ENCODE data around the gene TMEM121B.

The TMEM121B gene

GRCh38 chr22:17086788-17087497, 34.2 kb downstream of the TMEM121B start:
- DNase-seq = no peak

DNA sequence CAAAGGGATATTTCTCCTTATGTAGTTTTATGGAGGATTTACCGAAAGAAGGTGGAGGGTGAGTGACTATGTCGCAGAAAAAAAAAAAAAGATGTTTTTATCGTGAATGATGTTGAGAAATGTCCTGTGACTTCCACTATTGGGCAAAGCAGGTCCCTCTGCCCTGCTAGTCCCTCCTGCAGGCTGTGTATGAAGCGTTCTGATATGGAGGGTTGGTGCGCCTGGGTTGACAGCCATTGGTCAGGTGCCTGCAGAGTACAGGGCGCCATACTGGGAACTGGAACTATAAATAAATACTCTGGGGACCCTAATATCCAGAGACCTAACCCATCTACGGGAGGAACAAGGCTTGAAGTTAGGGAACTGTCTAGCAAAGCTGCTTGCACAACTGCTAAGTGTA, 34.9 kb downstream of the TMEM121B start:
- peak; percentile 27 for DNase-seq

DNA sequence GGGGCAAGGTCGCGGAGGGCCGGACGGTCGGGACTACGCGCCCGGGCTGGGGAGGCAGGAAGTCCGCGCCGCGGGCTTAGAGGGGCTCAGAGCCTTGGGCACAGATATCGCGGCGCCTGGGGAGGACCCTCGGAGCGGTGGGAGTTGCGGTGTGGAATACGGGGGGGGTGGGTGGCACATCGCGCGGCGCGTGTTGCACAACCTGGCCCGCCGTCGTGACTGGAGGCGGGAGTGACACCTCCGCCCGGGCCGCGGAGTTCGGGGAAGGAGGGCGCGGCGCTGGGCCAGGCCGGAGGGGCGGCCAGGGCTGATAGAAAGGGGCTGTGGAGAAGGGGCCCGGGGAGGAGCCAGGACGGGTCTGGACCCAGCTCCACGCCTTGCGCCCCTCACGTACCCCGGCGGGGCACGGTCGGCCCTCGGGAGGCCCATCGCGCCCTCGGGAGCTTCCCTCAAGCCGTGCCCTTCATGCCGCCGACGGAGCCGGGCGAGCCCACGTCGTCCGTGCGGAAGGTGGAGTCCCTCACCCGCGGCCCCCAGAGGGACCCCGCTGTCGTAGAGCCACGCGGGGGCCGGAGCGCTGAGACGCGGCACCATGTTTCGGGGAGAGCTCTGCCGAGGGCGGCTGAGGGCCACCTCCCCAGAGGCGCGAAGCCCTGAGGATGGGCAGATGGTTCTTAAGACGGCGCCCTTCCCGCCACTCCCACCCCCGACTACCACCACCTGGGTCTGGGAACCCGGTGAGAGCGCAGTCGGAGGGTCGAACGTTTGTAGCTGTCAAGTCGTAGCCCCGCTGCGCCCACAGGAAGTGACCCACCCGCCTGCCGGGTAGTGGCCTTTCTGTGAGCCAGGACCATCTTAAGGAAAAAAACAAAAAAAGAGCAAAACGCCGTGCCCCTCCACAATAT, 35.6 kb downstream of the TMEM121B start:
- DNase-seq = peak; percentile 48

DNA sequence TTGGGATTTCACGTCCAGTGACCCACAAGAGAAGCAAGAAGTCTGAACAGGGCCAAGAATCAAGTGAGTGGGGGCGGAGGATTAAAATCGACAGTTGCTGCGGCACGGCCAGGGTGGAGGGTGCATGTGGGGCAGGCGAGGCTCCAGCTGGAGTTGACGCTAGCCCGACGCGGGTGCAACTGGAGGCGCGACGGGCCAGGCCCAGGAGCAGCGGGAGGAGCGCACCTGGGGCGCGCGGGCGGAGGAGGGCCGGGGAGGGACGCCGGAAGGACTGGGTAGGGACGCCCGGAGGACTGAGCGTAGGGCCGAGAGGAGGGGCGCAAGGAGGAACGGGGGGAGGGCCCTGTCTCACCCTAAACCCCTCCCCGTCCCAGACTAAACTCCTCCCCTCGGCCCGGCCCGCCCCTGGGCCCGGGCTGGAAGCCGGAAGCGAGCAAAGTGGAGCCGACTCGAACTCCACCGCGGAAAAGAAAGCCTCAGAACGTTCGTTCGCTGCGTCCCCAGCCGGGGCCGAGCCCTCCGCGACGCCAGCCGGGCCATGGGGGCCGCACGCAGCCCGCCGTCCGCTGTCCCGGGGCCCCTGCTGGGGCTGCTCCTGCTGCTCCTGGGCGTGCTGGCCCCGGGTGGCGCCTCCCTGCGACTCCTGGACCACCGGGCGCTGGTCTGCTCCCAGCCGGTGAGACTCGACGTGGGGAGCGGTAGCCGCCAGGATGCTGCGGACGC, 36.4 kb downstream of the TMEM121B start, which contains the start of gene IL17RA:
TSS of gene IL17RA (plus strand) at position 447 of the 723 bp plus-strand sequence. CDS start at position 539, 92 bp downstream.
- peak; percentile 92 for DNase-seq

DNA sequence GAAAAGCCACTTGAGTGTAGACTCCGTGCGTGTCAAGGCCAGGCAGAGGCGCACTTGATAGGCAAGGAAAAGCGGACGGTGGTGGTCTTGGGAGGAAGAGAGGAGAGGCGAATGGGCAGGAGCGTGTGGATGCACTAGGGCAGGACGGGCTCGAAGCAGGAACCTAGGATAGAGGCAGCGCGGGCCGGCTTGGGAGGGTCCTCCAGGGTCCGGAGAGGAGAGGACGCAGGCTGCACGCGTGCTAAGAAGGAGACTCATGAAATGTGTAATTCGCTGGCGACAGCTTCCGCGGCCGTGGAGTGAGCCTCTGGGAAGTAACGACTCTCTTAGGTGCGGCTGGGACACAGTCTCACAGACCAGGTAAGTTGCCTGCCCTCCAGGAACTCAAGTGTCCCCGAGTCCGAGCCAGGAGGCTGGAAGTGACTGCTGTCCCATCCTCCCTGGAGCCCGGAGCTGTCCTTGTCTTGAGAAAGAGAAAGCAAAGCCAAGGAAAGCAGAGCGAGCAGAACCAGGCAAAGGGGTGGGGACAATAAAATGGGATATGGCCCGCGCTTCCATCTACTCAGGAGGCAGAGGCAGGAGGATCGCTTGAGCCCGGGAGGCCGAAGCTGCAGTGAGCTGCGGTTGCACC, 37.2 kb downstream of the TMEM121B start:
- no peak for DNase-seq

- DNase-seq = no peak
Measured at GRCh38 chr22:17083255-17083654, 37.9 kb downstream of the TMEM121B start.

DNA sequence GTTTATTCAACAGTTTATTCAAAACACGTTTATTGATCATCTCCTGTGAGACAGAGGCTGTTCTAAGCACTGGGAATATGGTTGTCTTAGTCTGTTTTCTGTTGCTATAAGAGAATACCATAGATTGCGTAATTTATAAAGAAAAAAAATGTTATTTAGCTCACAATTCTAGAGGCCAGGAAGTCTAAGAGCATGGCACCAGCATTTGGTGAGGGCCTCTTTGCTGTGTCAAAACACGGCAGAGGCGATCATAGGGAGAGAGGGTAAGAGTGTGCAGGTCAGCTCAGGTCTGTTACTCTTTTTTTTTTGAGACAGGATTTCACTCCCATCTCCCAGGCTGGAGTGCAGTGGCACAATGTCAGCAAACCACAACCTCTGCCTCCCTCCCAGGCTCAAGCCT, 41.6 kb downstream of the TMEM121B start:
- DNase-seq = no peak

DNA sequence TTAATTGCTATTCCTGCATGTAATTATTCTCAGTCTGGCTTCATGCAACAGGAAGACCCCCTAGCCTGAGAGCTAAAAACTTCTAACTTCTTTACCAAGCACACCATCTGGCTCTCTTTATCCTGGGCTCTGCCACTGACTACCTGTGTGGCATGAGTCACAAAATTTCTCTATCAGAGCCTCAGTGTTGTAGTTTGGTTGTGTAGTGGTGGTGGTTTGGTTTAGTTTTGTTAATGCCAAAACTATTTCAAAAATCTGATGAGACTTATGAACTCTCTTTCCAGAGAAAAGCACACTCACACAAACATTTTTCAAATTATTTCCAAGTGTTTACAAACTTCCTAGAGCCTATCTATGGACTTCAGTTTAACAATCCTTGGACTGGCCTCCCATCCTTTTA, 43.9 kb downstream of the TMEM121B start:
- no peak for DNase-seq

- no peak for DNase-seq
Measured at GRCh38 chr22:17074648-17075002, 46.5 kb downstream of the TMEM121B start.

- no peak for DNase-seq
Measured at GRCh38 chr22:17072877-17073276, 48.3 kb downstream of the TMEM121B start.

Measured in stimulated activated CD4-positive, alpha-beta T cell treated with anti-CD3 and anti-CD28 coated beads, Interleukin-4, amount 100 ng/mL, for 1 hour (primary cell).